OCI-LY3 (cell line): ENCODE data around the gene TBC1D16.

Experiments used
- CTCF ChIP-seq: fragments of 200-600, 300-600 bp; sonication (generic); IDR thresholded peaks from 2 replicates; pipeline ENCODE4 v1.5.1; 2014; ENCODE audit warnings: antibody characterized with exemption, low read length, low read depth
- EZH2phosphoT487 ChIP-seq: fragments of 200-600 bp; shearing (Covaris generic); IDR thresholded peaks from 2 replicates; pipeline ENCODE4 v1.6.1; 2018; ENCODE audit warnings: antibody characterized with exemption, mixed run types, low read depth

- TF ChIP-seq CTCF (peak; percentile 30; the same call in 1 of the 2 replicates), EZH2phosphoT487 (no peak)
These were observed 98.9 kb downstream of the TBC1D16 start for GRCh38 chr17:79936641-79937381.
